HG02759 (cell line): ENCODE data around the gene IFNL1.
"Not testable (repeated sequence)": the region's sequence is repeated elsewhere in the genome, so short reads cannot be mapped to it uniquely, and the experiment has no call there.

Experiments
- ATAC-seq: cut with Tn5 transposase; IDR thresholded peaks from one replicate; pipeline ENCODE4 v1.9.1; 2021; ENCODE audit warnings: mild to moderate bottlenecking, moderate library complexity; ENCODE audit not compliant: unreplicated experiment

The IFNL1 gene

GRCh38 chr19:39269369-39269768, 26.8 kb upstream of the IFNL1 start:
- ATAC-seq: not testable (repeated sequence)

- no peak for ATAC-seq
Observed at GRCh38 chr19:39270036-39270871, 26.0 kb upstream of the IFNL1 start.

DNA sequence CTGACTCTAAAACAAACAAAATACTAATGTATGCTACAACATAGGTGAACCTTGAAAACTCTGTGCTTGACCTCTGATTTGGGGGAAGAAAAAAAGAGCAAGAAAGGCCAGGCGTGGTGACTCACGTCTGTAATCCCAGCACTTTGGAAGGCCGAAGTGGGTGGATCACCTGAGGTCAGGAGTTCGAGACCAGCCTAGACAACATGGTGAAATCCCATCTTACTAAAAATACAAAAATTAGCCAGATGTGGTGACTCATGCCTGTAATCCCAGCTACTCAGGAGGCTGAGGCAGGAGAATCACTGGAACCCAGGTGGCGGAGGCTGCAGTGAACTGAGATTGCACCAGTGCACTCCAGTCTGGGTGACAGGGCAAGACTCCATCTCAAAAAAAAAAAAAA, 22.3 kb upstream of the IFNL1 start:
- not testable (repeated sequence) for ATAC-seq

DNA sequence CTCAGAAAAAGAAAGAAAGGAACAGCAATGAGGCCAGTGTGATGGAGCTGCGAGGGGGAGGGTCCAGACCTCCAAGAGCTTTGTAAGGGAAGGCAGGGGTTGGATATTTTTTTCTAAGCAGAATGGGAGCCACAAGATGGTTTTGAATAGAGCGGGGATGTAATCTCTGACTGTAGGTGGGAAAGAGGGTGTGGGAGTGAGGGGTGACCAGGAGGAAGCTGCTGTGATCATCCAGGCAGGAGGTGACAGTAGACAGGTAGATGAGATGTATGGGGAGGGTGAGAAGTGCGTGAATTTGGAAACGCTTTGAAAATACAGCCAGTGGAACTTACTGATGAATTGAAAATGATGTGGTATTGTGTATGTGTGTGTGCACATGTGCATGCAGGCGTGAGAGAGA, 20.6 kb upstream of the IFNL1 start:
- ATAC-seq: no peak

- ATAC-seq: no peak
Observed at GRCh38 chr19:39276740-39277139, 19.5 kb upstream of the IFNL1 start.

GRCh38 chr19:39277598-39277997, 18.6 kb upstream of the IFNL1 start:
- no peak for ATAC-seq

GRCh38 chr19:39282021-39282420, 14.2 kb upstream of the IFNL1 start:
- ATAC-seq: no peak

GRCh38 chr19:39284032-39284431, 12.2 kb upstream of the IFNL1 start:
- no peak for ATAC-seq

DNA sequence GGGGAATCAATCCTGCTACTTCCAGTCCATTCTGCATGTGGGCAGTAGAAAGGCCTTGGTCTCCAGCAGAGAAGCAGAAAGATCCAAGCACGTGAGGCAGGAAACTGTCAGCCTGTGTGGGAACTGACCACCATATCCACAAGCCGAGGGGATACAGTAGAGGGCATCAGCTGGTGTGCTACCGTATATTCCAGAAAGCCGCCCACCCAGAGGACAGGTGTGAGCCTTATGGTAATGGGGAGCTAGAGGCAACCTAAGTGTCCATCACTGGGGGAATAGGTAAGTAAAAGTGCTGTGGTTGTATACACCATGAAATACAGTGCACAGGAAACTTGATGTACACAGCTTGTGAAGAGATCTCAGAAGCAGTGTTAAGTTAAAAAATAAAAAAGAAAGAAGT, 2.8 kb upstream of the IFNL1 start:
- no peak for ATAC-seq

- ATAC-seq: no peak
Observed at GRCh38 chr19:39296906-39297305, 699 bp downstream of the IFNL1 start.

- no peak for ATAC-seq
Observed at GRCh38 chr19:39297931-39298634, 1.9 kb downstream of the IFNL1 start.

GRCh38 chr19:39299404-39299803, 3.2 kb downstream of the IFNL1 start:
- ATAC-seq: no peak

DNA sequence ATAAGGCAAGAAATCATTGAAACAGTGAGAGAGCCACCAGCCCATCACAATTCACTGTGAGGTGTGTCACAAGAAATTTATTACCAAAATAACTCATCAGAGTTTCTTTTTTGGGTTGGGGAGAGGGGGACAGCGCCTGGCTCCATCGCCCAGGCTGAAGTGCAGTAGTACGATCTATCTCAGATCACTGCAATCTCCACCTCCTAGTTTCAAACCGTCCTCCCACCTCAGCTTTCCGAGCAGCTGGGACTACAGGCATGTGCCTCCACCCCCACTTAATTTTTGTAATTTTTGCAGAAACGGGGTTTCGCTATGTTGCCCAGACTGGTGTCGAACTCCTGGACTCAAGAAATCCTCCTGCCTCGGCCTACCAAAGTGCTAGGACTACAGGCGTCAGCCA, 3.6 kb downstream of the IFNL1 start:
- no peak for ATAC-seq

GRCh38 chr19:39301021-39301420, 4.8 kb downstream of the IFNL1 start:
- no peak for ATAC-seq

DNA sequence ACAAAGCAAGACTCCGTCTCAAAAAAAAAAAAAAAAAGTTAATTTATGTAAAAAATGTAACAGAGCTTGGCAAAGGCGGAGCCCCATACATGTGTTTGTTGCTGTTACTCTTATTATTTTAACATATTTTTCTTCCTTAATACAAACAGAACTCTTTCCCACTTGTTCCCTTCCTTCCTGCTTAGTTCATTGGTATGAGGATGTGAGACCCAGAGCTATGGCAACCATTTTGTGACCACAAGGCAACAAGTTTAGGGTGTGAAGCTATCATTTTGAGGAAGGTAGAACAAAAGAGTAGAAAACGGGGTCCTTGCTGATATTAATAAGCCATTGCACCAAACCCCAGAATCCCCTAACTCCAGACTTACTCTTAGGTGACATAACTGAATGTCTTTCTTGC, 5.4 kb downstream of the IFNL1 start:
- no peak for ATAC-seq

DNA sequence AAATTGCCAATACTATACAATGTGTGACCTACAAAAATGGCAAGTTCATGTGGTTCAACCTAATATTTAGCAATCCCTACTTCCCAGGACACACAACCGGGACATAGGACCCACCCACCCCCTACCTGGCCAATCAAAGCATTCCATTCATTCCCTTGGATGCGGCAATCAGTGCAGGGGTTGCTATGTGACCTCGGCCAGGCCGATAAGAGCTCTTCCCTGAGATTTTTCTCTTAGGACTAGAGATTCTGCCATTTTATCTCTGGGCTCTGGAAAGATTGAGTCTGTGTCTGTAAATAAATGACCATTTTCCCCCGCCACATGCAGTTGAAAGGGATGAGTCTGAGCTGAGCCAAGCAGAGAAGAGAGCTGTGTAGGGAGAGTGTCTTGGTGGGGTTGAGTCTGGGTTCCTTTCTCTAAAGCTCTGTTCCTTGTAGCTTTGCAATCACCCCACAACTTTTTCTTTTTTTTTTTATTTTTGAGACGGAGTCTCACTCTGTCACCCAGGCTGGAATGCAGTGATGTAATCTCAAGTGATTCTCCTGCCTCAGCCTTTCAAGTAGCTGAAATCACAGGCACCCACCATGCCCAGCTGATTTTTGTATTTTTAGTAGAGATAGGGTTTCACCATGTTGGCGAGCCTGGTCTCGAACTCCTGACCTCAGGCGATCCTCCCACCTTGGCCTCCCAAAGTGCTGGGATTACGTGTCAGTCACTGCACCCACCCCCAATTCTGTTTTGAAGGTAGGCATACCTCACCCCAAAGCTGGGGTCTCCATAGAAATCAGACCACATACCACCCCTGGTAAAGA, 7.4 kb downstream of the IFNL1 start:
- no peak for ATAC-seq

- ATAC-seq: no peak
Observed at GRCh38 chr19:39304185-39304513, 7.9 kb downstream of the IFNL1 start.

DNA sequence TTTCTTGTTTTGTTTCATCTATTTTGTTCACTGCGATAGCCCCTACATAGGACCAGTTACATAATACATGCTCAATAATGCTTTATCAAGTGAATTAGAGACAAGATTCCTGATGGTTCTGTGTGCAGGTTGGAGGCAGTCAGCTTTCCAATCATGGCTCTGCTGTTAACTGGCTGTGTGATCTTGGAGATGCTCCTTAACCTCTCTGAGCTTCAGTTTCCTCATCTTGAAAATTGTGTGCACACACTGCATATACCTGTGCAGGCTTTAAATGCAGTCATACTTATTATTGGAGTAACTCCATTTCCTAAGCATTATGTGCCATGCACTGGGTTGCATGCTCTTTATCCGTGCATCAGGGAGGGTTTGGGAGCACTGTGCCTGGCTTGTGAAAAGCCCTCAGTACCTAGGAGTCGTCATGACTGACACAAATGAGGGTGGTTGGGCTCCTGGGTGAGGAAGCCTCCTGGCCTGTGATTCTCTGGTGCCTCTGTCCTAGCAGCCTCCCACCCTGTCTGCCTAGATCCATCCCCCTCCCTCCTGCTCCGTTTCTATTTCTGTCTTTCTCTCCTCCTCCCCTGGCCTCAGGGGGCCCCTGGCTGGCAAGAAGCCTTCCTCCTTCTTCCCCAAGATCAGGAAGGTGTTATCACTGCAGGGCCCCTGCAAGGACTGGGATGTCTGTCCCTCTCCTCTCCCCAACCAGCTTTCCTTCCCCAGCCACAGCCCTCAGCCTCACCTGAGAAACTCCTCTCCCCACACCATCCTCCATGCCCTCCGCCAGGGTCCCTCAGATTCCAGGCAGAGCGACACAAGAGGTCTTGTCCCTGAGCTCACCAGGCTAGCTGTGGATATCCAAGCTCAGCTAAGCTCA, 8.7 kb downstream of the IFNL1 start:
- ATAC-seq: no peak

DNA sequence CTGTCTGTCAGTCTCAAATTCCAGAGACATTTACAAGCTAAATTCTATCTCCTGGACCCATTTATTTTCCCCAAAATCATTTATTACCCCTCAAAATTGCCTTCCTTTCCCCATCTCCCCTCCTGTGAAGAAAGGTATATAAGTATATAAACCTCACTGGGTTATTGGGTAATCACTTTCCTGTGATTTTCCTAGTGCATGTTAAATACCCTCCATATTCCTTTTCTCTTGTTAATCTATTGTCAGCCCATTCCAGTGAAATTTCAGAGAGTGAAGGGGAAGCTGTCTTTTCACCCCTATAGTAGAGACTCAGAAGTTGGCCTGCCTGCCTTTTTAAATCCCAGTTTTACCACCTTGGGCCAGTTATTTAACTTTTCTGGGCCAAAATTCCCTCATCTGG, 9.9 kb downstream of the IFNL1 start:
- no peak for ATAC-seq

DNA sequence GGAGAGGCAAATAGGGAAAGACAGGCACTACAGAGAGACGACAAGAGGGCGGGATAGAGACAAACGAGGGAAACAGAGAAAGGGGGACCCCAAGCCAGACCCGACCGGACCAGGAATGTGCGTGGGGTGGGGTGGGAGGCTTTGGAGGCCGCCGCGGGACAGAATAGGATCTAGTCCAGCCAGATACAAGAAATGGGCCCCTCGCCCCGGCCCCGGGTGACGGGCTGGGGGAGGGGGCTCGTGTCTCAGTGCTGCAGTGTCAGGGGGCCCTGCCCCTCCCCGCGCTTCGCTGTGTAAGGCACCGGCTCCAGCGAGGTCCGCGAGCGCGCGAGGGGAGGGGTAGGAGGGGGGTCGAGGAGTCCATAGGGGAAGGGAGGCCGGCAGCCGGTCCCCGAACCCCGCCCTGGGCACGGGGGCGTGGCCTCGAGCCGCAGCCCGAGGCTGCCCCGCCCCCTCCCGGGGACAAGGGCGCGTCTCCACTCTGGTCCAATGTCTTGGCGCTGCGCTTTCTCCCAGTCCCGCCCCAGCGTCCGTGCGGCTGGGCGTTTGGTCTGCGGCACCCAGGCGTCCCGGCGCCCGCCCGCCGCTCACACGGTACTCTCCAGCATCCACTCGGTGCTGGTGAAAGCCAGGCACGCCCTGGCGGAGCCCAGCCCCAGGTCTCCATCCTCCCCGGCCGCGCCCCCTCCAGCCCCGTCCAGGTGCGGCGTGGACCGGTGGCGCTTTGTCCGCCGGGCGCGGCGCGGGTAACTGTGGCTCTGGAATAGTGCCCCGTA, 11.0 kb downstream of the IFNL1 start:
- no peak for ATAC-seq
